Upper lobe of left lung (tissue), 6 donors: ENCODE data around the gene MRPL38. TPM values are rescaled to one million over a fixed set of nuclear protein-coding genes. Genes with fewer than 3 reads are reported as not detected.

ENCODE experiments used
- ATAC-seq, 2 donors: fragments of 200-7000 bp; cut with Tn5 transposase; one replicate each; pipeline ENCODE4 v1.9.1; 2022; ENCODE audit warnings: mild to moderate bottlenecking in 2 of 2, moderate library complexity in 2 of 2; ENCODE audit not compliant: low FRiP score in 2 of 2
- DNase-seq, 2 donors: peaks; one replicate each; pipeline ENCODE4 v3.0.0-alpha.2; 2019 to 2020
- H3K27ac ChIP-seq, 4 donors: fragments of 200-600 bp; sonication (generic); one replicate each; pipeline ENCODE4 v1.5.1; 2016 to 2019
- H3K27me3 ChIP-seq, 4 donors: fragments of 200-600 bp; sonication (generic); one replicate each; pipeline ENCODE4 v1.5.1; 2017 to 2019
- H3K36me3 ChIP-seq, 4 donors: fragments of 200-600 bp; sonication (generic); one replicate each; pipeline ENCODE4 v1.5.1; 2016 to 2019
- H3K4me1 ChIP-seq, 4 donors: fragments of 200-600 bp; sonication (generic); one replicate each; pipeline ENCODE4 v1.5.1; 2018 to 2019
- H3K4me3 ChIP-seq, 4 donors: fragments of 200-600 bp; sonication (generic); one replicate each; pipeline ENCODE4 v1.5.1; 2017 to 2019; ENCODE audit warnings: mild to moderate bottlenecking in 2 of 4, moderate library complexity in 1 of 4
- H3K9me3 ChIP-seq, 4 donors: fragments of 200-600 bp; sonication (generic); one replicate each; pipeline ENCODE4 v1.5.1; 2018 to 2019
- CTCF ChIP-seq, 6 experiments: fragments of 450-650 bp in 4 of 6; fragments of 200-600 bp in 2 of 6; sonication (generic) in 2 of 6; IDR thresholded peaks; one replicate each; pipeline ENCODE4 v1.5.1; 2016 to 2019; ENCODE audit warnings: antibody characterized with exemption in 6 of 6
- EP300 ChIP-seq, 4 donors: sonication (generic); formaldehyde crosslinking; IDR thresholded peaks; one replicate each; pipeline ENCODE4 v1.5.1; 2017; ENCODE audit warnings: antibody characterized with exemption in 4 of 4, control low read depth in 2 of 4
- POLR2A ChIP-seq, 4 donors: fragments of 450-650 bp; IDR thresholded peaks; one replicate each; pipeline ENCODE4 v1.5.1; 2016 to 2017; ENCODE audit warnings: antibody characterized with exemption in 4 of 4, mild to moderate bottlenecking in 2 of 4
- POLR2AphosphoS5 ChIP-seq, 2 donors: sonication (generic); formaldehyde crosslinking; IDR thresholded peaks; one replicate each; pipeline ENCODE4 v1.5.1; 2017; ENCODE audit warnings: antibody characterized with exemption in 2 of 2
- WGBS, 2 donors: methylation state at CpG; one replicate each; pipeline ENCODE4 v1.1.5; 2017 to 2018; 5-methylcytosine and 5-hydroxymethylcytosine counted together
- total RNA-seq, 6 donors: library from RNA; depleted of rRNA in 4 of 6; stranded (reverse); fragments of >200 nt in 4 of 6; gene quantifications; one replicate each; pipeline versions ENCODE4 v1.1.0 to v1.2.1, GENCODE V29; 2016 to 2021
- donor health status: DM: no; HTN: no; CAD: no; lungs with moderate emphysema.
- donor health status: DM: no; HTN: yes; CAD: no; lungs with severe emphysema.

Gene MRPL38
- total RNA-seq, 6 donors from 2014 or later, result 35.4 to 115 (median 77.0) TPM

DNA sequence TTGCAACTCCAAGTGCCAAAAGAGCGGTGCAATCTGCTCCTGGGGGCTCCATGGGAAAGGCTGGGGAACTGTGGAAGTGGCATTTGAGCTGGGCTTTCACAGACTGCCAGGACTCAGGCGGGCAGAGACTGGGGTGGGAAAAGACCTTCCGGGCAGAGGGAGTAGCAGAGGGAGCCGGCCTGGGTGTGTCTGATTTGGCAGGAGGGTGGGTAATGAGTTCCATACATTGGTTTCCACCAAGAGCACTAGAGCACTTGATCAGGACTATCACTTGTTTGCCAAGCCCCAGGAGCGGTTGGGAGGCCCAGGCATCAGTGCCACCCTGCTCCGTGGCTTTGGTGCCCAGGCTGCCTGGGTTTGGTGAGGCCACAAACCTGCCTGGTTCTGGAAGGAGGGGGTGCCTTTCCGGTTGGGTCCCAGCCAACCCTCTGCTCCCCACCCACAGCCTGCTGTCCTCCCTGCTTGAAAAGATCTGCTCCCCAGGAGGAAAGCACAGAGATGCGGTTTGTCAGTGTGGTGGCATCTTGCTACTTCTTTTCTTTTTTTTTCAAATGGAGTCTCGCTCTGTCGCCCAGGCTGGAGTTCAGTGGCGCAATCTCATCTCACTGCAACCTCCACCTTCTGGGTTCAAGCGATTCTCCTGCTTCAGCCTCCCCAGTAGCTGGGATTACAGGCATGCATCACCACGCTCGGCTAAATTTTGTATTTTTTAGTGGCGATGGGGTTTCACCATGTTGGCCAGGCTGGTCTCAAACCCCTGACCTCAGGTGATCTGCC, 22.8 kb downstream of the MRPL38 start:
- ATAC-seq (no peak), DNase-seq (no peak)
- Histone ChIP-seq H3K9me3 (no peaks in the 10 kb centered on the region), H3K27me3 (peaks cover 0 to 3% (median 0%) of the 10 kb centered on the region in 4 donors), H3K27ac (no peak overlapping the region), H3K4me1 (peaks cover 8 to 27% (median 24%) of the 10 kb centered on the region in 4 donors), H3K36me3 (no peaks in the 10 kb centered on the region), H3K4me3 (no peak overlapping the region)
- 69 to 87% methylated on average over 12 to 15 of the region's 15 CpGs for WGBS, 2 donors
- TF ChIP-seq EP300 (IDR thresholded peaks at IDR 0.05), result no peak
- TF ChIP-seq CTCF (IDR thresholded peaks at IDR 0.05), result no peak
- TF ChIP-seq POLR2AphosphoS5 (IDR thresholded peaks at IDR 0.05), result no peak
- TF ChIP-seq POLR2A (IDR thresholded peaks at IDR 0.05), result no peak

- ATAC-seq, result no peak
- 87 to 92% methylated on average over 7 of the region's 7 CpGs for WGBS, 2 donors
- Histone ChIP-seq H3K4me1 (peaks cover 24 to 43% (median 40%) of the 10 kb centered on the region in 4 donors), H3K27me3 (peaks cover 0 to 3% (median 0%) of the 10 kb centered on the region in 4 donors), H3K27ac (no peak overlapping the region), H3K36me3 (peaks cover 0 to 6% (median 0%) of the 10 kb centered on the region in 4 donors), H3K9me3 (no peaks in the 10 kb centered on the region), H3K4me3 (no peak overlapping the region)
- no peak for DNase-seq
- TF ChIP-seq POLR2AphosphoS5 (IDR thresholded peaks at IDR 0.05) (no peak), POLR2A (IDR thresholded peaks at IDR 0.05) (no peak), EP300 (IDR thresholded peaks at IDR 0.05) (no peak), CTCF (IDR thresholded peaks at IDR 0.05) (no peak)
Measured at GRCh38 chr17:75880266-75880665, 24.4 kb downstream of the MRPL38 start.

GRCh38 chr17:75878174-75878998, 26.3 kb downstream of the MRPL38 start, which contains the start of gene TRIM47:
TSS of gene TRIM47 (minus strand) at chr17:75878581. CDS start at chr17:75878548, 33 bp downstream.
- WGBS, 2 donors, result 3 to 11% methylated on average over 6 to 12 of the region's 87 CpGs
- no peak for TF ChIP-seq EP300 (IDR thresholded peaks at IDR 0.05)
- TF ChIP-seq CTCF (IDR thresholded peaks at IDR 0.05), result peak in 2 of 6 experiments; percentile 36 to 51
- peak in 3 of 4 donors; percentile 71 to 83 (median 77) for TF ChIP-seq POLR2A (IDR thresholded peaks at IDR 0.05)
- peak; percentile 45 to 82 for TF ChIP-seq POLR2AphosphoS5 (IDR thresholded peaks at IDR 0.05)
- H3K27me3 ChIP-seq, result peaks cover 0 to 3% (median 0%) of the 10 kb centered on the region in 4 donors
- ATAC-seq, result peak; percentile 9 to 78
- H3K9me3 ChIP-seq, result no peaks in the 10 kb centered on the region
- H3K27ac ChIP-seq, result peak within 1 kb of the TSS; percentile 91 to 95 (median 94)
- H3K36me3 ChIP-seq, result peaks cover 0 to 24% (median 10%) of the 10 kb centered on the region in 4 donors
- peaks cover 42 to 55% (median 50%) of the 10 kb centered on the region in 4 donors for H3K4me1 ChIP-seq
- DNase-seq, result peak; percentile 52 to 94
- peak within 1 kb of the TSS; percentile 65 to 80 (median 70) for H3K4me3 ChIP-seq

DNA sequence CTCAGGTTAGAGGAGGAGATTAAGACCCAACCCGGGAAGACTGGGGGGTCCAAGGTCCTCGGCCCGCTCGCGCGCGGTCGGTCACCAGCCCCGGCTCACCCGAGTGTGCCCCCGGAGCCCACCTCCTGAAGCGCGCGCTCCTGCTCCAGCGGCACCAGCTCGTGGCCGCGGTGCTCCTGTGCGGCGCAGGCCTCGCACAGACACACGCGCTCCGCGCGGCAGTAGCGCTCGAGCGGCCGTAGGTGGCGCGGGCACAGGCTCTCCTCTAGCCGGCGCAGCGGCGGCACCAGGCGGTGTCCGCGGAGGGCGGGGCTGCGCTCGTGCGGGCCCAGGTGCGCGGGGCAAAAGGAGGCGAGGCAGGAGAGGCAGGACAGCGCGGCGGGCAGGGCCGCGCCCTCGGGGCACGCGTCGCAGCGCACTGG, 26.9 kb downstream of the MRPL38 start:
- Histone ChIP-seq H3K27me3 (peaks cover 0 to 3% (median 0%) of the 10 kb centered on the region in 4 donors), H3K9me3 (no peaks in the 10 kb centered on the region), H3K36me3 (peaks cover 0 to 24% (median 10%) of the 10 kb centered on the region in 4 donors), H3K4me1 (peaks cover 49 to 61% (median 54%) of the 10 kb centered on the region in 4 donors), H3K4me3 (peak overlapping the region; percentile 65 to 80 (median 70)), H3K27ac (peak overlapping the region; percentile 91 to 95 (median 94))
- peak; percentile 71 to 95 for DNase-seq
- ATAC-seq, result peak; percentile 77 to 83
- WGBS, 2 donors, result 0% methylated on average over 10 of the region's 56 CpGs; no CpG with 5 or more reads in 1 of the 2 donors
- peak in 1 of 4 donors; percentile 14 for TF ChIP-seq POLR2A (IDR thresholded peaks at IDR 0.05)
- TF ChIP-seq EP300 (IDR thresholded peaks at IDR 0.05), result no peak
- TF ChIP-seq CTCF (IDR thresholded peaks at IDR 0.05), result peak; percentile 36 to 87 (median 76)
- TF ChIP-seq POLR2AphosphoS5 (IDR thresholded peaks at IDR 0.05), result peak in 1 of 2 donors; percentile 42
